Measurements from ENCODE around the gene ALK.

ALK gene

GRCh38 chr2:29481313-29481712, 440.1 kb downstream of the ALK start:
- Histone ChIP-seq H3K23ac (ENCODE audit: low read depth, low read length, poor library complexity) (no peak overlapping the region), H4K8ac (ENCODE audit: low read depth, low read length) (no peak overlapping the region), H2BK12ac (ENCODE audit: low read length) (no peak overlapping the region), H2AFZ (ENCODE audit: low read length) (no peak overlapping the region), H3K4me2 (ENCODE audit: insufficient read depth, low read length, poor library complexity, severe bottlenecking) (no peak overlapping the region), H3K4ac (ENCODE audit: low read length) (no peak overlapping the region), H3K4me3 (ENCODE audit: low read length in 2 of 2) (no peak overlapping the region), H3K14ac (ENCODE audit: low read length) (no peak overlapping the region), H4K91ac (ENCODE audit: low read depth, low read length, poor library complexity) (no peak overlapping the region), H3K27me3 (ENCODE audit: control insufficient read depth in 3 of 3, insufficient read depth in 3 of 3, low read depth in 1 of 3, low read length in 3 of 3) (no peaks in the 10 kb centered on the region), H3K27ac (replicated peaks; ENCODE audit: low read length) (no peak overlapping the region), H2BK15ac (ENCODE audit: low read length) (no peak overlapping the region), H2BK5ac (ENCODE audit: low read length) (no peak overlapping the region), H2AK5ac (ENCODE audit: low read depth, low read length) (no peak overlapping the region), H3K18ac (ENCODE audit: low read length) (no peak overlapping the region), H3K36me3 (replicated peaks in 1 of 2; ENCODE audit: control insufficient read depth in 2 of 2, insufficient read depth in 2 of 2, low read length in 2 of 2) (no peaks in the 10 kb centered on the region), H3K9me3 (replicated peaks in 1 of 2; ENCODE audit: control insufficient read depth in 2 of 2, insufficient read depth in 1 of 2, low read depth in 1 of 2, low read length in 2 of 2) (peaks cover 2 to 18% of the 10 kb centered on the region in 2 donors), H3K9ac (ENCODE audit: low read depth, low read length, poor library complexity) (no peak overlapping the region), H2BK120ac (ENCODE audit: low read depth, low read length) (no peak overlapping the region), H3K79me1 (ENCODE audit: low read depth, low read length) (no peaks in the 10 kb centered on the region), H3K4me1 (ENCODE audit: control insufficient read depth in 2 of 2, insufficient read depth in 1 of 2, low read depth in 1 of 2, low read length in 2 of 2) (peaks cover 0 to 8% of the 10 kb centered on the region in 2 donors)
- no CpG with 5 or more reads among the region's 1 CpG for WGBS, 2 donors (ENCODE audit: extremely low coverage in 2 of 2, insufficient read length in 2 of 2, insufficient replicate concordance in 1 of 2)
- no peak for DNase-seq (ENCODE audit: low spot score)

- Histone ChIP-seq H3K4ac (ENCODE audit: low read length) (no peak overlapping the region), H2AFZ (ENCODE audit: low read length) (peak overlapping the region; percentile 30), H3K14ac (ENCODE audit: low read length) (no peak overlapping the region), H2BK5ac (ENCODE audit: low read length) (no peak overlapping the region), H3K4me1 (ENCODE audit: control insufficient read depth in 2 of 2, insufficient read depth in 1 of 2, low read depth in 1 of 2, low read length in 2 of 2) (peaks cover 4 to 12% of the 10 kb centered on the region in 2 donors), H3K9me3 (replicated peaks in 1 of 2; ENCODE audit: control insufficient read depth in 2 of 2, insufficient read depth in 1 of 2, low read depth in 1 of 2, low read length in 2 of 2) (peaks cover 2 to 18% of the 10 kb centered on the region in 2 donors), H3K9ac (ENCODE audit: low read depth, low read length, poor library complexity) (no peak overlapping the region), H3K18ac (ENCODE audit: low read length) (no peak overlapping the region), H3K79me1 (ENCODE audit: low read depth, low read length) (no peaks in the 10 kb centered on the region), H3K27ac (replicated peaks; ENCODE audit: low read length) (no peak overlapping the region), H3K27me3 (ENCODE audit: control insufficient read depth in 3 of 3, insufficient read depth in 3 of 3, low read depth in 1 of 3, low read length in 3 of 3) (no peaks in the 10 kb centered on the region), H4K8ac (ENCODE audit: low read depth, low read length) (no peak overlapping the region), H3K23ac (ENCODE audit: low read depth, low read length, poor library complexity) (no peak overlapping the region), H2AK5ac (ENCODE audit: low read depth, low read length) (no peak overlapping the region), H3K4me3 (ENCODE audit: low read length in 2 of 2) (no peak overlapping the region), H3K4me2 (ENCODE audit: insufficient read depth, low read length, poor library complexity, severe bottlenecking) (no peak overlapping the region), H2BK120ac (ENCODE audit: low read depth, low read length) (no peak overlapping the region), H3K36me3 (replicated peaks in 1 of 2; ENCODE audit: control insufficient read depth in 2 of 2, insufficient read depth in 2 of 2, low read length in 2 of 2) (no peaks in the 10 kb centered on the region), H2BK12ac (ENCODE audit: low read length) (no peak overlapping the region), H2BK15ac (ENCODE audit: low read length) (no peak overlapping the region), H4K91ac (ENCODE audit: low read depth, low read length, poor library complexity) (no peak overlapping the region)
- no CpG with 5 or more reads among the region's 4 CpGs for WGBS, 2 donors (ENCODE audit: extremely low coverage in 2 of 2, insufficient read length in 2 of 2, insufficient replicate concordance in 1 of 2)
- no peak for DNase-seq (ENCODE audit: low spot score)
Measured at GRCh38 chr2:29480426-29480825, 441.0 kb downstream of the ALK start.

GRCh38 chr2:29479401-29479800, 442.0 kb downstream of the ALK start:
- no peak overlapping the region for H3K9ac ChIP-seq (ENCODE audit: low read depth, low read length, poor library complexity)
- no peak overlapping the region for H3K27ac ChIP-seq (replicated peaks; ENCODE audit: low read length)
- H3K36me3 ChIP-seq (replicated peaks in 1 of 2; ENCODE audit: control insufficient read depth in 2 of 2, insufficient read depth in 2 of 2, low read length in 2 of 2): no peaks in the 10 kb centered on the region
- no peak overlapping the region for H3K23ac ChIP-seq (ENCODE audit: low read depth, low read length, poor library complexity)
- H2AK5ac ChIP-seq (ENCODE audit: low read depth, low read length): no peak overlapping the region
- no peak overlapping the region for H4K91ac ChIP-seq (ENCODE audit: low read depth, low read length, poor library complexity)
- no peak overlapping the region for H3K14ac ChIP-seq (ENCODE audit: low read length)
- H4K8ac ChIP-seq (ENCODE audit: low read depth, low read length): no peak overlapping the region
- no peak overlapping the region for H2BK5ac ChIP-seq (ENCODE audit: low read length)
- H3K4me2 ChIP-seq (ENCODE audit: insufficient read depth, low read length, poor library complexity, severe bottlenecking): no peak overlapping the region
- WGBS, 2 donors (ENCODE audit: extremely low coverage in 2 of 2, insufficient read length in 2 of 2, insufficient replicate concordance in 1 of 2): no CpG with 5 or more reads among the region's 2 CpGs
- no peak for DNase-seq (ENCODE audit: low spot score)
- H3K27me3 ChIP-seq (ENCODE audit: control insufficient read depth in 3 of 3, insufficient read depth in 3 of 3, low read depth in 1 of 3, low read length in 3 of 3): no peaks in the 10 kb centered on the region
- H2BK15ac ChIP-seq (ENCODE audit: low read length): no peak overlapping the region
- no peak overlapping the region for H3K18ac ChIP-seq (ENCODE audit: low read length)
- no peak overlapping the region for H3K4me3 ChIP-seq (ENCODE audit: low read length in 2 of 2)
- H2BK12ac ChIP-seq (ENCODE audit: low read length): no peak overlapping the region
- peaks cover 2 to 18% of the 10 kb centered on the region in 2 donors for H3K9me3 ChIP-seq (replicated peaks in 1 of 2; ENCODE audit: control insufficient read depth in 2 of 2, insufficient read depth in 1 of 2, low read depth in 1 of 2, low read length in 2 of 2)
- H2BK120ac ChIP-seq (ENCODE audit: low read depth, low read length): no peak overlapping the region
- peaks cover 6 to 12% of the 10 kb centered on the region in 2 donors for H3K4me1 ChIP-seq (ENCODE audit: control insufficient read depth in 2 of 2, insufficient read depth in 1 of 2, low read depth in 1 of 2, low read length in 2 of 2)
- no peak overlapping the region for H2AFZ ChIP-seq (ENCODE audit: low read length)
- no peaks in the 10 kb centered on the region for H3K79me1 ChIP-seq (ENCODE audit: low read depth, low read length)
- H3K4ac ChIP-seq (ENCODE audit: low read length): no peak overlapping the region

GRCh38 chr2:29478641-29479040, 442.7 kb downstream of the ALK start:
- Histone ChIP-seq H2BK15ac (ENCODE audit: low read length) (no peak overlapping the region), H2AFZ (ENCODE audit: low read length) (no peak overlapping the region), H2BK12ac (ENCODE audit: low read length) (no peak overlapping the region), H3K23ac (ENCODE audit: low read depth, low read length, poor library complexity) (no peak overlapping the region), H4K8ac (ENCODE audit: low read depth, low read length) (no peak overlapping the region), H3K4me1 (ENCODE audit: control insufficient read depth in 2 of 2, insufficient read depth in 1 of 2, low read depth in 1 of 2, low read length in 2 of 2) (peaks cover 6 to 12% of the 10 kb centered on the region in 2 donors), H3K4me2 (ENCODE audit: insufficient read depth, low read length, poor library complexity, severe bottlenecking) (no peak overlapping the region), H3K14ac (ENCODE audit: low read length) (no peak overlapping the region), H3K4me3 (ENCODE audit: low read length in 2 of 2) (no peak overlapping the region), H3K18ac (ENCODE audit: low read length) (no peak overlapping the region), H2BK5ac (ENCODE audit: low read length) (no peak overlapping the region), H3K79me1 (ENCODE audit: low read depth, low read length) (no peaks in the 10 kb centered on the region), H4K91ac (ENCODE audit: low read depth, low read length, poor library complexity) (no peak overlapping the region), H3K4ac (ENCODE audit: low read length) (no peak overlapping the region), H3K27ac (replicated peaks; ENCODE audit: low read length) (no peak overlapping the region), H3K36me3 (replicated peaks in 1 of 2; ENCODE audit: control insufficient read depth in 2 of 2, insufficient read depth in 2 of 2, low read length in 2 of 2) (no peaks in the 10 kb centered on the region), H3K27me3 (ENCODE audit: control insufficient read depth in 3 of 3, insufficient read depth in 3 of 3, low read depth in 1 of 3, low read length in 3 of 3) (no peaks in the 10 kb centered on the region), H3K9ac (ENCODE audit: low read depth, low read length, poor library complexity) (no peak overlapping the region), H2AK5ac (ENCODE audit: low read depth, low read length) (no peak overlapping the region), H2BK120ac (ENCODE audit: low read depth, low read length) (no peak overlapping the region), H3K9me3 (replicated peaks in 1 of 2; ENCODE audit: control insufficient read depth in 2 of 2, insufficient read depth in 1 of 2, low read depth in 1 of 2, low read length in 2 of 2) (peaks cover 2 to 11% of the 10 kb centered on the region in 2 donors)
- no CpG with 5 or more reads among the region's 4 CpGs for WGBS, 2 donors (ENCODE audit: extremely low coverage in 2 of 2, insufficient read length in 2 of 2, insufficient replicate concordance in 1 of 2)
- DNase-seq (ENCODE audit: low spot score): no peak

Data from neuronal stem cell (in vitro differentiated cells).